GM19372 (cell line): ENCODE data around the gene PEMT.
A peak's percentile ranks its signal among the peaks of the same experiment; 100 is the strongest.

ENCODE experiments used
- ATAC-seq: cut with Tn5 transposase; IDR thresholded peaks from one replicate; pipeline ENCODE4 v1.9.1; 2021; ENCODE audit warnings: mild to moderate bottlenecking, low read depth, moderate library complexity; ENCODE audit not compliant: unreplicated experiment

PEMT gene

GRCh38 chr17:17506181-17506741 is 85.2 kb downstream of the PEMT start:
- ATAC-seq = no peak

DNA sequence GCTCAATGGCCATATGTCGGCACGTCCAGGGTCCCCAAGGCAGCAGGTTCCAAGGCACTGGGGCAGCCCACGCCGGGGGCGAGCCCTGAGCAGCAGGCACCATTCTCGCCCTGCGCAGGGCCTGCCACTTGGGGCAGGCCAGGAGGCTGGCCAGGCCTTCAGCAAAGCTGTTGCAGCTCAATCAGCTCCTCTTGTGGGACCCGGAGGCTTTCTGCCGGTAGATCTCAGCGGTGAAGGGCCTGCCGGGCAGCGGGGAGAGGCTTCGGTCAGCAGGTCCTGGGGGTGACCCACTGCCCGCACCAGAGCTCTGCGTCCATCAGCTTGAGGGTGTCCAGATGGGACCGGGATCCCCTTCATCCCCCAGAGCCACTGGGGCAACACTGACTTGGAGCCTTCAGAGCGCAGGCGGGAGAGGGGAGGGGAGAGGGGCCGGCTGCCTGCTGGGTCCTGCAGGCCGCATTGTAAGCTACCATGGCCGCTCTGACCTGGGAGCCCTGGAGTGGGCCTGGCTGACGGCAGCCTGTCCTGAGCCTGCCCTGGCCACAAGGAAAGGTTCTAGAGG is 85.8 kb downstream of the PEMT start:
- ATAC-seq = no peak

GRCh38 chr17:17505151-17505550 is 86.4 kb downstream of the PEMT start:
- no peak for ATAC-seq

DNA sequence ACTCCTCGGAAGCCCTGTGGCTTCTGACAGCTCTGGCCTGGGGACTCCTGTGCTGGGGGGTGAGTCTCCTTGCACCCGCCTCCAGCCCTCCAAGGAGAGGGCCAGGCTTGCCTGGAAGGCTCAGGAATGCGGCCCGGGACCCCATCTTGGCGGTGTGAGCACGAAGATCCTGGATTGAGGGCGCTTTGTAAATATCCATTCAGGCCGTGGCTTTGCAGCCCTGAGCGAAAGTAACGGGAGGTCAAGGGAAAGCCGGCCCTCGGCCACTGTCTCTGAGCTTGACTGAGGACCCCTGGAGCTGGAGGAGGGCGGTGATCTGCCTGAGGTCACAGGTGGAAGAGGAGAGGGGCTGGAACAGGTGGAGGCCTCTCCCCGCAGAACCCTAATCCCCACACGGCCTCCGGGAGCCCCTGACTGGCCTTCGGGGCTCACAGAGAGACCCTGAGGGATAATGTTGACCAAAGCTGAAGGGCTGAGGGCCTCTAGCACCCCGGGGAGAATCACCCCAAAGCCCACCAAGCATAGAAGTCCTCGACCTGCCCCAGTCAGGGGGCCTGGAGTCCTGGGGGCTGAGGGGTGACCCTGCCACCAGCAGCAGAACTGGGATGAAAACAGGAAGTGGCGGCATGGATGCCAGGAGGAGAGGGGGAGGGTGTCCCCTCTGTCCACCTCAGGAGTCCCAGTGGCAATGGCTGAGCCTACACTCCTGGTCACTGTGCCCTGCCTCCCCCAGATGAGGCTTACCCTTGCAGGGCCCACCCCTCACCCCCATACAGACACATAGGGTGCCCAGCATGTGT is 87.0 kb downstream of the PEMT start:
- no peak for ATAC-seq

GRCh38 chr17:17503566-17504130 is 87.9 kb downstream of the PEMT start:
- ATAC-seq = no peak

GRCh38 chr17:17502741-17503565 is 88.6 kb downstream of the PEMT start:
- ATAC-seq = no peak

DNA sequence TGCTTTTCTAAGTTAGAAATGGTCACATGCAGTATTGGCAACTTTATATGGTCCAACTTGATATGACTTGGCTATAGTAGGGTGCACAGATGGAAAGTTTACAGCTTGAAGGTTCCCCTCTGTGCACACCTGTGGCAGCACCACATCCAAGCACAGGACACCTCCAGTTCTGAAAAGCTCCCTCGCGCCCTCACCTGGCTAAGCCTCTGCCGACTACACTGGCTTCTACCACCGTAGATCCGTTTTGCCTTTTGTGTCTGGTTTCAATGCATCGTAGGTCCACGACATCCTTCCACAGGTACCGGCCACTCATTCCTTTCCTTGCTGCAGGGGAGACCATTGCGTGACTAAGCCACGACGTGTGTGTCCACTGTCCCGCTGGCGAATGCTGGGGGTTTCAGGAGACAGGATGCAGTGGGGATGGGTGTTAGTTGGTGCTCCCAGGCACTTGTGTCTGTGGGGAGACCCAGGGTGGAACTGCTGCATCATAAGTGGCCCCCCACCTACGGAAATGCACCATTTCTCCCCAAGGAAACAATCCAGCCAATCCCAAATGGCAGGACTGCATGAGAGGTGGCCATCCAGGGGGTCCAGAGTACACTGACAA is 90.4 kb downstream of the PEMT start:
- no peak for ATAC-seq

DNA sequence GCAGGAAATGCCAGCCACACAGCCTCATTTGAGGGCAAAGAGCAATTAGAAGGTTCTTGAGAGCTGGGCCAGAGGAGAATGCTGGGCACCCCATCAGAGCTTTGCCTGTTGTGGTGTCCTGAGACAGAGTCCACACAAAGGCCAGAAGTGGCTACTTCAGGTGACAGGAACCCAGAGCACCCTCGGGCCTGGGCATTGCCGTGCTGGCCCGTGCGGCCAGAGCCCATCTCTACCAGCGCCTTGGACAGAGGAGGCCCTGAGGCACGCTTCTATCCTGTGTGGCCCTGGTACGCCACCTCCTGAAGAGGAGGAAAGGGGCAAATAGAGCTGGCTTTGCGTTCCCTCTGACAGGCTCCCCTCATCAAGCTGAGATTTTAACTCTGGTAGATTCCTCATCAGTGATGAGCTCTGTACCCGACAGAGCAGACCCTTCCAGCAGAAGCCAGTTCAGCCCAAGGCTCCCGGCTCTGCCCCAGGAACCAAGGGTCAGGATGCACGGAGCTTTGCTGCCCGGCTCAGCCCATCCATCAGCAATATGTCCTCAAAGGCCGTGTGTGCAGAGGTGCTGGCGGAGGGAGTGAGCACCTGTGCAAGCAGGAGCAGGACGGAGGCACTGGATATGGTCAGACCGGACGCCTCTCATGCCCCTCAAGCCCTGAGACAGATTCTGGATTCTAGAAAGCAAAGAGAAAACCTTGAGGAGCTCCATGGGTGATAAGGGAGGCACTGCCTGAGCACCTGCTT is 91.9 kb downstream of the PEMT start:
- no peak for ATAC-seq

- ATAC-seq = no peak
These were observed 92.8 kb downstream of the PEMT start for GRCh38 chr17:17498606-17499301.

GRCh38 chr17:17497845-17498520 is 93.5 kb downstream of the PEMT start:
- ATAC-seq = no peak

GRCh38 chr17:17497065-17497844 is 94.3 kb downstream of the PEMT start:
- ATAC-seq = no peak

DNA sequence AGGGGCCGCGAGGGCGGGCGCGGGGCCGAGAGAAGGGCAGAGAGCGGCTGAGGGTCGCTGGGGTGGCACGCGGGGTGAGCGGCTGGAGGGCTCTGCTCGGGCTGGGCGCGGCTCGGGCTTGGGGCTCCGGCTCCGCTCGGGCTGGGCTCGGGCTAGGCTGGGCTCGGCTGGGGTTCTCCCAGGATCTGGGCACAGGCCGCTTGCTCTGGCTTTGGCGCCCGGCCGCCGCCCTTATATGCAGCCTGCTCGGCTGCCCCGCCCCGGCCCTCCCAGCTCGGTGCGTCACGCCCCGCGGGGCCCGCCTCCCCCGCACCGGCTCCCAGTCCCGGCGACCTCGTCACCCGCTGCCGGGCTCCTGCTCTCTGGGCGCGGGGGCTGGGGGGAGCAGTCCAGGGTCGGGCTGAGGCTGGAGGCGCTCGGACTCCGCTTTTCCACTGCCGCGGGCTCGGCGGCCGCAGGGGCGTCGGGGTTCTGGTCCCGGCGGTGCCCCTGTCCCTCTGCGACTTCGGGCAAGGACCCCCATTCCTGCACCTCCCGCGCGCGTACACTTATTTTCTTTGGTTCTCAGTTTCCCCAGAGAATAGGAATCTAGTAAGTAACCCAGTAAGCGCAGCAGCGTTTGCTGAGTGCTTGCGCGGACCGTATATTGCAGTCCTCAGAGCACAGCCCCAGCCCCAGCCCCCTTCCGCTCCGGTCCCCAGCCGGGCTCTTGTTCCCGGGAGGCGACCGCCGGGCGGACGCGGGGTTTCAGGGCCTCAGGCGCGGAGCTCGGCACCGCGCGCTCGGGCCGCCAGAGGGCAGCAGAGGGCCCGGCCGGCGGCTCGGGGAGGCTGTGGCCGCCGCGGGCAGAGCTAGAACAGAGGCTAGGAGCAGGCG is 95.1 kb downstream of the PEMT start, which contains the start of gene RASD1:
Gene RASD1 (minus strand): TSS at position 207 of the 876 bp plus-strand sequence. CDS start 214 bp downstream, outside the sequence.
- peak; percentile 65 for ATAC-seq

DNA sequence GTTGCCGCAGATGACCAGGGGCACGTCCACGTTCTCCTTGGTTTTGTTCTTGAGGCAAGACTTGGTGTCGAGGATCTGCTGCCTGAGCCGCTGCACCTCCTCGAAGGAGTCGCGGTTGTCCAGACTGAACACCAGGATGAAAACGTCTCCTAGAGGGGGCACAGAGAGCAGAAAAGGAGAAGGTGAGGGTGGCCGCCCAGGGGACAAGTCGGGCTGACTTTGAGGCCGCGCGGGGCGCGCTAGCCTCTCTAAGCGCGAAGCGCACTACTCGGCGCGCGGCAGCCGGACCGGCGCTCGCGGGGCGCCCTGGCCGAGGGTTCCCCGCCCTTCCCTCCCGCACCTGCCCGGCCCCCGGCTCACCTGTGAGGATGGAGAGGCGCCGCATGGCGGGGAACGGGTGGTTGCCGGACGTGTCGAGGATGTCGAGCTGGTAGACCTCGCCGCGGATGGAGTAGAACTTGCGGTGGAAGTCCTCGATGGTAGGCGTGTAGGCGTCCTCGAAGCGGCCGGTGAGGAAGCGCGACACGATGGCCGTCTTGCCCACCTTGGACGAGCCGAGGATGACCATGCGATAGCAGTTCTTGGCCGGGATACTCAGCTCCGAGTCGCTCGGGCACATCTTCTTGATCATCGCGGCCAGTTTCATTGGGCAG is 95.8 kb downstream of the PEMT start:
- no peak for ATAC-seq

GRCh38 chr17:17494870-17495535 is 96.5 kb downstream of the PEMT start:
- ATAC-seq = no peak

- no peak for ATAC-seq
These were observed 97.0 kb downstream of the PEMT start for GRCh38 chr17:17494499-17494869.

- no peak for ATAC-seq
These were observed 97.5 kb downstream of the PEMT start for GRCh38 chr17:17493986-17494466.
